ENCODE data around the gene GALNT2.
A peak's percentile ranks its signal among the peaks of the same experiment; 100 is the strongest.

The GALNT2 gene

DNA sequence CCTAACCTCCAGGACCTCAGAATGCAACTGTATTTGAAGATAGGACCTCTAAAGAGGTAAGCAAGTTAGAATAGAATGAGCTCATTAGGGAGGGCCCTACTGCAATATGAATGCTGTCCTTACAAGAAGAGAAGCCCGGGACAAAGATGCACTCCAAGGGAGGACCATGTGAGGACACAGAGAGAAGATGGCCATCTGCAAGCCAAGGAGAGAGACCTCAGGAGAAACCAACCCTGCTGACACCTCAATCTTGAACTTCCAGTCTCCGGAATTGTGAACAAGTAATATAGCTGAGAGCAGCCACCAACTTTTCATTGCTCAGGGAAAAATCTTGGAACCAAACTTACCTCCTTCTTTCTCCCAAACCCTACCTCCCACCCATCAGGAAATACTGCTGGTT, 15.0 kb upstream of the GALNT2 start:
- no peak for DNase-seq

- no peak for DNase-seq
These were observed 14.4 kb upstream of the GALNT2 start for GRCh38 chr1:230052665-230053064.

DNA sequence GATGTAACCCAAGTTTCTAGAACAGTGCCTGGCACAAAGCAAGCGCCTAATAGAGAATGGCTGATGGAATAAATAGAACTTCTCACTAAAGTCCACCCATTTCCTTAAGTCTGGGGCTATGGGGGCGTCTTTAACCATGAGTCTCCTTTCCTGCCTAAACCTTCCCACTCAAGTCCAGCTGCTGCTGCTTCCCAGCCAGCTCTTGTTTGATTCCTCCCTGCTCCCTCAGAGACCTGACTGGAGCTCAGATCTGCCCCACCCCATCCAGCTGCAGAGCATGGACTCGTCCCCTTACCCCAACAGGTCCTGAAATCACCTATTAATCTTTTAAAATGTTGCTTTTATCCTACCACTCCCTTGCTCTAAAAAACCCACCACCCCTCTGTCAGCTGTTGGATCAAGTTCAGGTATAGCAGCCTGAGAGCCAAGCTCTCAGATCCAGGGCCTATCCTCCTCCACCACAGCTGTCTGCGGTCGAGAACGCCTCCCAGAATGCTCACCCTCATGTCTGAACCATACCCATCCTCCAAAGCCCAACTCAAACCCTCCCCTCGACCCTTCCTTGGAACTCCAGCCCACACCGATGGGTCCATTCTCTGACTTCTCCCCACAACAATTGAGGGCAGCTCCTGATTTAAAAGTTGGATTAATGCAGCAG, 12.8 kb upstream of the GALNT2 start:
- DNase-seq, result no peak

GRCh38 chr1:230056098-230056497, 10.9 kb upstream of the GALNT2 start:
- DNase-seq, result no peak

DNA sequence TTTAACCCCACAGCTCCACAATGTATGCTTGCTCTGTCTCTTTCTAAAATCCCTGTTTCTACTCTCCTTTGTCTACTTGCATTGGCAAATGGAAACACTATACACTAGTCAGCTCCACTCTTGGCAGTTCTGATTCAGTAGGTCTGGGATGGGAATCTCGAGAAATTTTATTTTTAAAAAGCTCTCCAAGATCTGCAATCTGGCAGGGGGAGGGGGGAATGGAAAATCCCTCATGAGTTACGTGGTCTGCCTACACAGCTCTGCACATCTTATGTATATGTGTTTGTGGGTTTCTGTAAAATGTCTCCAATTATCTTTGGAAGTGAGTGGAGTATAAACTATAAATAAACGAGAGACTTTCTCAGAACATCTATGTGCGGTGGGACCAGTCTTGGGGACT, 9.9 kb upstream of the GALNT2 start:
- DNase-seq, result no peak

- no peak for DNase-seq
These were observed 9.1 kb upstream of the GALNT2 start for GRCh38 chr1:230057681-230058565.

DNA sequence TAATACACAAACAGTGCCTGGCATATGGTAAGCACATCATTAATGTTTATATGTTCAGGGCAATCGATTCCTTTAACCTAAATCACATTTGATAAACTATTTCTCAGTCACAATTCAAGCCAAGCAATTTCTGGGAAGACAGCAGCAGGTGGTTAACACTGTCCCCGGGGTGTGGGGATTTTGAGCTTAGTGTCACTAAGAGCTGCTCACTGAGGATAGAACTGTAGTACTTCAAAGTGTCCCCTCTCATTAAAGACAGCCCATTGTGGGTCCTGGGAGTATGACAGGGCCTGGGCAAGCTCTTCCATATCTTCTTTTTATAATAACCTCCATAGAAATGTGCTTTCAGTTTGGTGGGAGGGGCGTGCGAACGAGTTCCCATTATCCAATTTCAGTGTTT, 8.4 kb upstream of the GALNT2 start:
- no peak for DNase-seq

- no peak for DNase-seq
These were observed 5.2 kb upstream of the GALNT2 start for GRCh38 chr1:230061801-230062200.

- DNase-seq, result no peak
These were observed 4.5 kb upstream of the GALNT2 start for GRCh38 chr1:230062521-230062920.

DNA sequence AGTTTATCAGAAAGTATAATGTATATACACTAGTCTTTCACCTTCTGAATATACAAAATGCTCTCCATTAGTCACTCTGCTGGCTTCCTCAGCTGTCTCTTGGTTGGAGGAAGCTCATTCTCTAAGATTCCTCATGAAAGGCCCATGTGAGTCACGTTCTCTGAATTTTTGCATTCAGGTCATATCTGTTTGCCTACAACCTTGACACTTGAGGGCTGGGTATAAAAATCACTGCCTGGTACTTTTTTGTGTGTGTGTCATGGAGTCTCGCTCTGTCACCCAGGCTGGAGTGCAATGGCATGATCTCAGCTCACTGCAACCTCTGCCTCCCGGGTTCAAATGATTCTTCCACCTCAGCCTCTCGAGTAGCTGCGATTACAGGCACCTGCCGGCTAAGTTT, 2.8 kb upstream of the GALNT2 start:
- DNase-seq, result no peak

GRCh38 chr1:230065161-230065560, 1.9 kb upstream of the GALNT2 start:
- no peak for DNase-seq

DNA sequence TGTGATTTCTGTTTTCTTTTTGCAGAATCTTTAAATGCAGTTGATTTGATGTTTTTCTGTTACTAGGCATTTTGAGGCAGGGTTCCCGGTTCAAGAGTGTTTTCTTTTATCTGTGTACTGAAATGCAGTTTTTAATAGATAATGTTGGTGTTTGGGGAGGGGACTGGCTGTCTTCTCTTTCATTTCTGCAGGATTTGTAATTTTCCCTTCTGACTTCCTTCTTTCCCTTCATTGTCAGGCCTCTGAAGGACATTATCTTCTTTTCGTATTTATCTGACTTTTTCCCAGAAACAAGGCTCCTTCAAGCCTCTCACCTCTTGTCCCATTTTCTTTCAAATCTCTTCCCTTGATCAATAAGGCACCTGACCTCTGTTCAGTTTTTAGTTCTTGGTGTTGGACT, 1.5 kb upstream of the GALNT2 start:
- DNase-seq, result no peak

DNA sequence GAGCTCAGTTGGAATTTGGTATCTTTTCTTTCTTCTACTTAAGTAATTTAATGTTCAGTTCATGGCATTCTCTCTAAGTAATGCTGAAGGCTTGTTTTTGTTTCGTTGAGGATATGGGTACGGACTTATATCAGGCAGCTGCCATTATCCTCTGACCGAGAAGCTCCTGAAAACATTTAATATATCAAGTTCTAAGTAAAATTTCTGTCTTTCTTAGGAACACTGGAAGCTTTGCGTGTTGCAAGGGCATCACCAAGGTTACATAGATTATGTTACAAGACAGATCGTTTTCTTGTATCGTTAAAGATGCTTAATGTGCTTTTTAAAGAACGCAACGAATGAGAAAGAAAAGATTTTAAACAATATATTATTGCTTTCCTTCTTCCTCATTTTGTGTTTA, 1.0 kb upstream of the GALNT2 start:
- no peak for DNase-seq

DNA sequence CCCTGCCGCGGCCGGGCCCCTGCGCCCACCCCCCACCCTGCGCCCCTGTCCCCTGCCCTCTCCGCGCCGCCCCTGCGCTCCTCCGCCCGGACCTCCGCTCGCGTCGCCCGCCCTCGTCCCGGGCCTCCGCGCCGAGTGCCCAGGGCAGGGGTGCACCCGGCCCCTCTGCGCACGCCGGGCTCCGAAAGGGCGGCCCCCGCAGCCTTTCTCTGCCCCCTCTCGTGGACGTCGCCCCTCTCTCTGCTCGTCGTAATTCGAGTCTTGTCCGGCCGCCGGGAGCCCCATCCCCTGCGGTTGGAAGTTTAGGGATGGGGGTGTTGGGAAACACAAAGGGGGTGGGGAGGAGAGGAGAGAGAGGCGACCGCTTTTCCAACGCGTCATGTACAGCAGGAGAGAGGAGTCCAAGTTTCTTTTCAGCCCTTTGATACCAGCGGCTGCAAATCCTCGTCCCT, 407 bp downstream of the GALNT2 start:
- peak; percentile 68 for DNase-seq

DNA sequence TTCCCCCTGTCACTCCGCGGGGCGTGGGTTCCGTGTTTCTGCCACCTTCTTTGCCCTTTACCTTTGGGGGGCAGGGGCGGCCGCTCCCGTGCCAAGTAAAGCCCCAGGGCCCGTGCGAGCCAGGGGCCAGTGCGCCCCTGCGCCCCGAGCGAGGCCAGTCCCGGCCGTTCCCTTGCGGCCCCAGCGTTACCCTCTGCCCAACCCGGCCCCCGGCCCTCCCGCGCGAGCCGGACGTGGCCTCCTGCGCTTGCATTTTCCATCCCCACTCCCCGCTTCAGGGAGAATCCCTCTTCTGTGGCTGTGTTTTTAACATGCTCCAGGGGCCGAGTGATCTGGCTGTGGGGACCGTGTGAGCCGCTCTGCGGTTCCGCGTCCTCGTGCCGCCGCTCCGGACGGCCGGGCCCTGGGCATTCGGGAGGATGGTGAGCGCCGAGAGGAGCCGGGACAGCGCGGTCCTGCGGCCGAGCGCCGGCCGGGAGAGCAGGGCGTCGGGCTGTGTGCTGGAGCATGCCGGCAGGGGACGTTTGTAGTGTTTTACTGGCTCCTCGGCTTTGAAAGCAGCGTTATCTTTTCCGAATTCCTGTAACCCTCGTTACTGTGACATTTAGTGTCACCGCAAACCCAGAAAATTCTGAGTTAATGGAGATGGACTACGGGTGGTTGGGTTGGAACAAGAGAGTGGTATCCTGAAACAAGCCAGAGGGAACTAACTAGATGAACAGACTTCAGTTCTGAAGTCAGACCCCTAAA, 1.0 kb downstream of the GALNT2 start:
- peak; percentile 73 for DNase-seq

GRCh38 chr1:230068621-230068873, 1.5 kb downstream of the GALNT2 start:
- DNase-seq, result no peak

DNA sequence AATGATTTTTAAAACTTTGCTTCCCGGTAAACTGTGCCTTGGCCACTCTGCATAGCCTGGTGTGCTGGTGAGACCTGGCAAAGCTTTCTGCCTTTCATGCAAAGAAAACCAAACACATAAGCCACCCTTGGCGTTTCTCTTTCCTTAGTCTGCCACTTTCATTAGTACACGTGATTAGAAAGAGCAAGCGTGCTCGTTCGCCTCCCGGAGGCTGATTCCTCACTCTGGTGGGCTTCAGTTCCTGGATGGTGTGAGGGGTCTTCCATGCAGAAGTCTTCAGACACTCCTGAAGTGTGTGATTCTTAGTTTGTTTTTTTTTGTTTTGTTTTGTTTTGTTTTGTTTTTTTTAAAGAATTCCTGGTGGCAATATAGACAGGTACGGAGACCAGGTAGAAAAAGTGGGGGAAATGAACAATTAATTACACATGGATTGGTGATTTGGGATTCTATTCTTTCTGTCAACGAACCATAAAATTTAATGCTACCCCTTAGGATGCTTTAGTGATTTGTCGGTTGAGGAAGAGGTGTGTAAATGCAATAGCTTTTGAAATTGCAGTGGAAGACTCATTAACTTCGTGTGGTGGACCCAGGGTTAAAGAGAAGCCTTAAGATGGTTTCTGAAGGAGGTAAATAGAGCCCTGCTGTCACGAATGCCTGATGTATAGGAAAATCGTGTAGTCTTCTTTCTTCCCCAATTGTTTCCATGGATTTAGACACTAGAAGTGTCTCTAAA, 2.1 kb downstream of the GALNT2 start:
- no peak for DNase-seq

DNA sequence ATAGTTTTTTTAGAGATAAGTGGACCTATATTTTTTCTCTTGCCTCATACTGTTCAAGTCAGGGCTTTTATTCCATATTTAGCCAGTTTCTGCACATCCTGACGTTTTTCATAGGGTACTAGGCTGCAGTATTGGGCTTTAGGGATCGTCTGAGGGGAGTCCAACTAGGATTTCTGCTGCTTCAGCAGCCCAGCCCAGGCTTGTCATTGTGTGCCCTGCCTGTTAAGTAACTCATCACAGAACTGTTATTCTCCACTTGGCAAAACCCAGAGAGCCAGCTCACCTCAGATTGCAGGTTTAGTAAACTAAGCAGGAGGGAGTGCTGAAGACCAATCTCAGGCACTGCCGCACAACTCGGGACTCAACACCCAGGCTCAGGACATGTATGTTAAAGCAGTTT, 2.8 kb downstream of the GALNT2 start:
- no peak for DNase-seq

GRCh38 chr1:230070321-230071208, 3.5 kb downstream of the GALNT2 start:
- DNase-seq, result no peak

DNA sequence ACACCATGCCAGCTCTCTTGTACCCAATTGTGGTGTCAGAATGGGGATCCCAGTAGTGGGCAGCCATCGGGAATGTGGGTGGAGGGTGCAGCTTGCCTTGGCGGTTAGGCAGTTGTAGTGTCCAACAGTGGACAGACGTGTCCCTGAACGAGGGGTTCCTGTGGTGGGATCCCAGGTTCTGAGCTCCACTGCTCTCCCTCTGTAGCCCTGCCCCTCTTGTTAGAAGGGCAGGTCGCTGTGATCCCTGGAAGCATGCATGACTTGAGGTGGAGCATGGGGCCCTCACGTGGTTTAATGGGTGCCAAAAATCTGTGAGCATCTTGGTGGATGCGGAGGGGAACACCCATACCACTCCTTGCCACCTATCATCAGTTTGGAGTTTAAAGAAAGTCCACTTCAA, 4.3 kb downstream of the GALNT2 start:
- no peak for DNase-seq

DNA sequence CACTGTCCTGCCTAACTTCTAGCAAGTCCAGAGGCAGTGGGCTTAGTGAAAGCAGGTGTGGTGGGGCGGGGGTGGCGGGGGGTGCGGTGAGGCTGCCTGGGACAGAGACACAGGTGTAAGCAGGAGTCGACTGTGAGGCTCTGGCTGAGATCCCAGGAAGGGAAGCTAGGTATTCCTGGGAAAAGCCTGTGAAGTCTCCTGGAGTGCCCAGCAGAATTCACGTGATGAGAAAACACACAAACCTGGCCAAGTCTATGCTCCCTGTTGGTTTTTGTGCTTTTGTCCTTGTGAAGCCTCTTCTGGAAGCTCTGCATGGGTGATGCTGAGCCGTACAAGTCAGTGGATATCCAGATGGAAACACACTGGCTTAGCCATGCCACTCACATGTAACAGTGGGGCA, 5.3 kb downstream of the GALNT2 start:
- no peak for DNase-seq

DNA sequence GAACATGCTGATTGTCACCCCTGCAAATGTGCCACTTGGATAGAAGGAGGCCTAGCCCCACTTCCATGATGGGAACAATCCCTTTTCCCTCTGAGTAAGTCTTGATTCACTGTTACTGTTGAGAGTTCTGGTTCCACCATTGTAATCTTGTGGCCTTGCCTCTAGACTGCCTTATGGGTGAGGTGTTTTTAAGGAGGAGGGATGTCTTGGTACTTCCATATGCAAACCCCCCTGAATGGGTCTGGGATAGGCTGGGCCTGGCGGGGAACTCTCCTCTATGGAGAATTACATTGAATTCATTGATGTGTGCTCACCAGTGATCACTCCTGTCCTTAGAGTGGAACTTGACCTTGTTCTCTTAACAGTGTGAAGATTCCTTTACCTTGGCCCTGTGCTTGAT, 5.8 kb downstream of the GALNT2 start:
- no peak for DNase-seq

Measured in right forelimb (tissue), 1 donor.